ENCODE results near the gene TMEFF2.
"Not testable (repeated sequence)": the region's sequence is repeated elsewhere in the genome, so short reads cannot be mapped to it uniquely, and the experiment has no call there.

The TMEFF2 gene

GRCh38 chr2:191932286-191932685, 262.4 kb downstream of the TMEFF2 start:
- no peak for DNase-seq (ENCODE audit: low spot score)

- DNase-seq (ENCODE audit: low spot score): no peak
These were observed 263.4 kb downstream of the TMEFF2 start for GRCh38 chr2:191931329-191931728.

GRCh38 chr2:191930205-191930604, 264.5 kb downstream of the TMEFF2 start:
- DNase-seq (ENCODE audit: low spot score): no peak

- DNase-seq (ENCODE audit: low spot score): no peak
These were observed 265.4 kb downstream of the TMEFF2 start for GRCh38 chr2:191929288-191929687.

GRCh38 chr2:191927991-191928390, 266.7 kb downstream of the TMEFF2 start:
- DNase-seq (ENCODE audit: low spot score): no peak

GRCh38 chr2:191927319-191927867, 267.3 kb downstream of the TMEFF2 start:
- no peak for DNase-seq (ENCODE audit: low spot score)

- DNase-seq (ENCODE audit: low spot score): no peak
These were observed 268.1 kb downstream of the TMEFF2 start for GRCh38 chr2:191926671-191927070.

- DNase-seq (ENCODE audit: low spot score): no peak
These were observed 271.1 kb downstream of the TMEFF2 start for GRCh38 chr2:191923652-191923997.

- DNase-seq (ENCODE audit: low spot score): no peak
These were observed 271.7 kb downstream of the TMEFF2 start for GRCh38 chr2:191922736-191923651.

GRCh38 chr2:191921650-191922049, 273.1 kb downstream of the TMEFF2 start:
- DNase-seq (ENCODE audit: low spot score): not testable (repeated sequence)

GRCh38 chr2:191920502-191920901, 274.2 kb downstream of the TMEFF2 start:
- DNase-seq (ENCODE audit: low spot score): no peak

GRCh38 chr2:191917967-191918651, 276.6 kb downstream of the TMEFF2 start:
- DNase-seq (ENCODE audit: low spot score): no peak

GRCh38 chr2:191917430-191917881, 277.3 kb downstream of the TMEFF2 start:
- DNase-seq (ENCODE audit: low spot score): no peak

GRCh38 chr2:191916826-191917225, 277.9 kb downstream of the TMEFF2 start:
- DNase-seq (ENCODE audit: low spot score): no peak

- DNase-seq (ENCODE audit: low spot score): no peak
These were observed 279.0 kb downstream of the TMEFF2 start for GRCh38 chr2:191915750-191916149.

GRCh38 chr2:191913796-191914195, 280.9 kb downstream of the TMEFF2 start:
- no peak for DNase-seq (ENCODE audit: low spot score)

GRCh38 chr2:191912764-191913163, 282.0 kb downstream of the TMEFF2 start:
- no peak for DNase-seq (ENCODE audit: low spot score)

GRCh38 chr2:191910518-191910917, 284.2 kb downstream of the TMEFF2 start:
- no peak for DNase-seq (ENCODE audit: low spot score)

- DNase-seq (ENCODE audit: low spot score): no peak
These were observed 285.9 kb downstream of the TMEFF2 start for GRCh38 chr2:191908874-191909273.

- no peak for DNase-seq (ENCODE audit: low spot score)
These were observed 287.2 kb downstream of the TMEFF2 start for GRCh38 chr2:191907545-191907944.

GRCh38 chr2:191907091-191907490, 287.6 kb downstream of the TMEFF2 start:
- no peak for DNase-seq (ENCODE audit: low spot score)

GRCh38 chr2:191905336-191905735, 289.4 kb downstream of the TMEFF2 start:
- no peak for DNase-seq (ENCODE audit: low spot score)

- no peak for DNase-seq (ENCODE audit: low spot score)
These were observed 293.7 kb downstream of the TMEFF2 start for GRCh38 chr2:191901031-191901430.

Measured in germinal center (tissue), 1 donor.